Activated gamma-delta T cell treated with Interleukin-2 at 50 U/mL for 16 hours (primary cell): ENCODE data around the gene SH2D3C.
"Not testable (repeated sequence)": the region's sequence is repeated elsewhere in the genome, so short reads cannot be mapped to it uniquely, and the experiment has no call there.

Experiments
- DNase-seq: peaks from one replicate; pipeline ENCODE4 v3.0.0-alpha.2; 2020

Gene SH2D3C

GRCh38 chr9:127783111-127784008 is 4.9 kb upstream of the SH2D3C start:
- peak; percentile 81 for DNase-seq

DNA sequence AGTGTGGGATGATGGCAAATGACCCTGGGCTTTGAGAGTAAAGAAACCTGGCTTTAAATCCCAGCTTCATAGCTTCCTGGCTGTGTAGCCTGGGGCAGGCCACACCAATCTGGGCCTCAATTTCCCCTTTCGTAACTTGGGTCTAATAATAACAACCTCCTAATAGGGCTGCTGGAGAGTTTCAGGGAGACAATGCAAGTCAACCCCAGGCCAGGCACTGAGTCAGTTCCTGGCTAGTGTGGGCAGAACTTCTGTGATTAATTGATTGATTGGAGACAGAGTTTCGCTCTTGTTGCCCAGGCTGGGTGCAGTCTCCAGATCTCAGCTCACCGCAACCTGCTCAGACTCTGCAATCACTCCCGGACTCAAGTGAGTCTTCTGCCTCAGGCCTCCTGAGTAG is 3.3 kb upstream of the SH2D3C start:
- DNase-seq: no peak

DNA sequence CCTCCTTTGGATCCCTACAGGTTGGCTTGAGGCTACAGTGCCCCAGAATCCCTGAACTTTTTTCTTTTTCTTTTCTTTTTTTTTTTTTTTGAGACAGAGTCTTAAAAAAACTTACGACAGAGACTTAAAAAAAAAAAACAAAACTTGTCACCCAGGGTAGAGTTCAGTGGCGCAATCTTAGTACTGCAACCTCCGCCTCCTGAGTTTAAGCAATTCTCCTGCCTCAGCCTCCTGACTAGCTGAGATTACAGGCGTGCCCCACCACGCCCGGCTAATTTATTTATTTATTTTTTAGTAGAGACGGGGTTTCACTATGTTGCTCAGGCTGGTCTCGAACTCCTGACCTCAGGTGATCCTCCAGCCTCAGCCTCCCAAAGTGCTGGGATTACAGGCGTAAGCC is 2.4 kb upstream of the SH2D3C start:
- not testable (repeated sequence) for DNase-seq

- DNase-seq: no peak
These were observed 1.8 kb upstream of the SH2D3C start for GRCh38 chr9:127780126-127780885.

DNA sequence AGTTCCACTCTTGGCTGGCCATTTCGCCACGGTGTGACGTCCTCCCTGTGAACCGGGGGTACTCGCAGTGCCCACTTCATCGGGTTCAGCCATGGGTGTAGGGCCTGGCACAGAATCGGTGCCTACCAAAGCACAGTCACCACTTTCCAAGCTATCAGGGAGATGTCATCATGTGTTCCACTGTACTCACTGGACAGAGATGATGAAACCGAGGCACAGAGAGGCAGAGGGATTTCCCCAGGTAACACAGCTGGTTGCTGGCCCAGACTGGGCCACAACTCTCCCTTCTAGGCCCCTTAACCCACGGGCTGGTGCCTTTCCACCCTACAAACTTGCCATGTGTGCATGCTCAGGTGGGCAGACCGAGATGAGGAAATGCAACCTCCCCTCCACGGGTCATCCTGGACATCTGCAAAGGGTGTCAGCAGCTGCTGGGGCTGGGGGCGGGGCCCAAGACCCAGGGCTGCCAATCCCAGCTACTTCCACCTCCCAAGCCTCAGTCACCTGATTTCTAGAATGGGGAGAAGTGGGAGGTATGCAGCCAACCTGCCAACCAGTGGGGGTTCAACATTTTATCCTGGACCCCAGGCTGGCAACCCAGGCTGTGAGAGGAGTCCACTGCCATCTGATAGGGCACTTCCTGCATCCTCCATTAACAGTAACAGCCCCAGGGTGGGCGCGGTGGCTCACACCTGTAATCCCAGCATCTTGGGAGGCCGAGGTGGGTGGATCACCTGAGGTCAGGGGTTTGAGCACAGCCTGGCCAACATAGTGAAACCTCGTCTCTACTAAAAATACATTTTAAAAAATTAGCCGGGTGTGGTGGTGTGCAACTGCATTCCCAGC is 893 bp upstream of the SH2D3C start:
- DNase-seq: peak; percentile 35

DNA sequence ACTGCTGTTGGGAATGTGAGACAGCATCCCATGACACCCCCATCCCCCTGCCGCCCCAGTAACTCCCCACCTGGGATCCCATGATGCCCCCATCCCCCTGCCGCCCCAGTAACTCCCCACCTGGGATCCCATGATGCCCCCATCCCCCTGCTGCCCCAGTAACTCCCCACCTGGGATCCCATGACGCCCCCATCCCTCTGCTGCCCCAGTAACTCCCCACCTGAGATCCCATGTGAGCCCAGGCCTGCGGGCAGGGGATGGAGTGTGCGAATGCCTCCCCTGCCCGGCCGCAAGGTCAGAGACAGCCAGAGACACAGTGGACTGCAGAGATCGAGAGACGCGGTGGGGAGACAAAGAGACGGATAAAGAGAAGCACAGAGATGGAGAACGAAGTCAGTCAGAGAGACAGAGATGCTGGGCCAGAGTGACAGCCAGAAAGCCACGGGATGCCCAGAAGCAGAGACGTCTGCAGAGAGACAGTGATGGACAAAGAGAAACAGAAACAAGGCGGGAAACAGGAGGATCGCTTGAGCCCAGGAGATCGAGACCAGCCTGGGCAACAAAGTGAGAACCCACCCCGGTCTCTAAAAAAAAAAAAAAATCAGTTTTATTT is 992 bp downstream of the SH2D3C start:
- no peak for DNase-seq

GRCh38 chr9:127776924-127777289 is 1.6 kb downstream of the SH2D3C start:
- no peak for DNase-seq

DNA sequence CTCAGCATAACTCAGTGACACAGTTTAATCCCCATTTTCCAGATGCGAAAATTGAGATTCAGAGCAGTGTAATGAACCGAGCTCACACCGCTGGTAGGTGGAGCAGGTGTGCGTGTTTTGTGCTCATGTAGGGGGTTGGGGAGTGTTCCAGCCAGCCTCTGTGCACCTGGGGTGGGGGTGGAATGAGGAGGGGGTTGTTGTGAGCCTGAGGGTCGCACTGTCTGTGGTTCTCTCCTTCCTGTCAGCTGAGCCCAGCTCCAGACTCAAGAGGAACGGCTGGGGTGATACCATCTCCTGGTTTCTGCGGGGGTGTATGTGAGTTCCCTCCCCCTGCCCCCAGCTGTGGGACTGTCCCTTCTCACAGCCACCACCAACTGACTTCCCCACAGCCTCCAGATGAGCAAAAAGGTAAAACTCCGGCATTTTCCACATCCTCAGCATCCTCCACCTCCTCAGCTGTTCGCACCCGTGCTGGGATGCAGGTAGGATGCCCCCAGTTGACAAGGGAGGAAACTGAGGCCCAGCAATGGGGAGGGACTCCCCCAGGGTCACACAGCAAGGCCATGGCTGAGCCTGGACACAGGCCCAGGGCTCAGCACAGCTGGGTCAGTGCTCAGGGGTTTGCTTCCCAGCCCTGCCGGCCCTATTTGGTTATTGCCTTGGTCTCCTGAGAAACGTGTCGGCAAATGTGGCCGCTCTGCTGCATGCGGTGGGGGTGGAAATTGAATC is 2.1 kb downstream of the SH2D3C start:
- peak; percentile 81 for DNase-seq

DNA sequence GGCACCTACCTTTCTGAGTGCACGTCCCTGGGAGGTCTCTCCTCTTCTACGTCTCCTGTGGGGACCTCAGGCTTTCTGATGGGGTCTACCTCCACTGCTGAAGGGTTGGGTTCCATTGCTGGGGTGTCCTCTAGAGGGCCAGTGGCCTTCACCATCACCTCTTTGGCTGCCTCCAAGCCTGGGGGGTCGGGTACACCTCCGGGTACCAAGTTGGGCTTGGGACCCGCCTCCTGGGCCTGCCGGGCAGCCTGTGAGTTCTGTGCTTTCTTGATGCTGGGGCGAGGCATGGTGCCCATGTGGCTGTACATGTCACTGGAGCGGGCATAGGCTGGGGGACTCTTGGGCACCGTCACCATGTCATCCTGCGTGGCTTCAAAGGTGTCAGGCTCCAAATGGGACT is 4.5 kb downstream of the SH2D3C start:
- DNase-seq: no peak

DNA sequence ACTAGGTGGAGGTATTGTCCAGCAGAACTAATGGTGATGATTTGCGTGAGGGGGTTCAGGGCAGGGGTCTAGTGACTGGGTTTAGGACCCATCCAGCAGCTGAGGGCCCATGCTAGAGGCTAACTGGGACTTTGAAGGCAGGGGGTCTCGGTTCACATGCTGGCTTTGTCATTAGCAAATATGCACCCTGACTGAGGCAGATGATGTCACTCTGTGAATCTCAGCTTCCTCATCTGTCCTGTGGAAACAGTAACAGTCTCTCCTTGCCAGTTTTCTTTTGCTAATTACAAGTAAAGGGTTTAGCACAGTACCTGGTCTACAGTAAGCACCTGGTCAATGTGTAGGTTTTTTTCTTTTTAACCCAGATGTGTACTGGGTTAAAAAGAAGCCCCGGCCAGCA is 5.2 kb downstream of the SH2D3C start:
- no peak for DNase-seq

GRCh38 chr9:127772603-127773002 is 5.9 kb downstream of the SH2D3C start:
- no peak for DNase-seq

DNA sequence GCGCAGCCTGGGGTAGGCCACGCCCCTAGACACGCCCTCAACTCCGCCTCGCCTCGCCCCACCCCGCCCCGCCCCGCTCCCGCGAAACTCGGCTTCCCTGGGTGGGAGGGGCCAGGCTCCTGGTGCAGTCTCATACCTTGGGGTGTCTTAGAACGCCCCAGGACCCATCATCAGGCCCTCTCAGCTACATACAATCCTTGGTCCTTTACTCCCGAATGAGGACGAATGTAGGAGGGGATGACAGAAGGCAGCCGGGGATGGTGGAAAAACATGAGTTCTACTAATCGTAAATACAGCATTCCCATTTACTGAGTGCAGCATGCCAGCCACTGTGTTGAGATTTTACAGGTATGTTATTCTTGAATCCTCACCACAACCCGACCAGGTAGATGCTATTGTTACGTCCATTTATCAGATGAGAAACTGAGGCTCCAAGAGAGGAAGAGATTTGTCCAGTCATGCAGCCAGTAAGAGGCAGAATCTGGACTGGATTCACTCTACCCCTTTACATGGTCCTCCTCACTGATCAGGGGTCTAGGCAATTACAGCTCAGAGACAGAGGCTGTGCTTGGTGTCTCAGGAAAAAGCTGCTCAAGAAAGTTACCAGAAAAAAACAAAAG is 6.8 kb downstream of the SH2D3C start:
- no peak for DNase-seq

DNA sequence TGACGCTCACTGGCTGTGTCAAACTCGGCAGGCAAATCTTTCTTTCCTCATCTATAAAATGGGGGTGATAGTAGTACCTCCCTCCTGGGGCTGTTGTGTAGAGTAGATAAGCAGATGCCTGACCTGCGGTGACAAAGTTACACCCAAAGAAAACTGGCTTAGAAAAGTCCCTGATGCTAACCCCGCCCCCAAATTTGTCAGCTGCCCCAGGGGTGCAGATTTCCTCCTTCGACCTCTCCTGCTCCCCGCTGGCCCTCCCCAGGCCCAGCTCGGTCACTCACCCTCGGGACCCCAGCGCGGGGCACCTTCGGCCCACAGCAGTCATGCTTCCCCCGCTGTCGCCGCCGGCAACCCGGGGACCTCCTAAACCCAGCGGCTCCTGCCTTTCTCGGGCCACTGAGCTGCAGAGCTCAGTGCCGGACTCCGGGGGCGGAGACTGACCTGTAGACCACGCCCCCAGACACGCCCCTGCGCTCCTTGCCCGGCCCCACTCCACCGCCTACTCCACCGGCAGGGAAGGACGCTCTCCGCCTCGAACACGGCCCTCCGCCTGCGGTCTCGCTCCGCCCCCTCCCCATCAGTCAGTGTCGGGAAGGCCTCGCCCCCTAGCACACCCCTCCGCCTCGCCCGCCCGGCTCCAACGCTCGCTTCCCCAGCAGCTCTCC is 7.4 kb downstream of the SH2D3C start:
- DNase-seq: peak; percentile 90

GRCh38 chr9:127770583-127770904 is 7.9 kb downstream of the SH2D3C start:
- no peak for DNase-seq

- no peak for DNase-seq
These were observed 8.4 kb downstream of the SH2D3C start for GRCh38 chr9:127769929-127770582.

DNA sequence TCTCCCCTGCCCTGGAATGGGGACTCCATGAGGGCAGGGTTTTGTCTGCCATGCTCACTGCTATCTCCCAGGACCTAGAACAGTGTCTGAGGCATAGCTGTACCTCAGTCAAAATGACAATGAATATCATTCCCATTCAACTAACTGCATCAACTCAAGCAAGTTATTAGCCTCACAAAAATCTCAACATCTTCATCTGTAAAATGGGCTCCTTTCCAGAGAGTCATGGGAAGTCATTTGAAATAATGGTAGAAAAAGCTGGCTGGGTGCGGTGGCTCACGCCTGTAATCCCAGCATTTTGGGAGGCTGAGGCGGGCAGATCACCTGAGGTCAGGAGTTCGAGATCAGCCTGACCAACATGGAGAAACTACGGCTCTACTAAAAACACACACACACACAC is 9.4 kb downstream of the SH2D3C start:
- DNase-seq: no peak

DNA sequence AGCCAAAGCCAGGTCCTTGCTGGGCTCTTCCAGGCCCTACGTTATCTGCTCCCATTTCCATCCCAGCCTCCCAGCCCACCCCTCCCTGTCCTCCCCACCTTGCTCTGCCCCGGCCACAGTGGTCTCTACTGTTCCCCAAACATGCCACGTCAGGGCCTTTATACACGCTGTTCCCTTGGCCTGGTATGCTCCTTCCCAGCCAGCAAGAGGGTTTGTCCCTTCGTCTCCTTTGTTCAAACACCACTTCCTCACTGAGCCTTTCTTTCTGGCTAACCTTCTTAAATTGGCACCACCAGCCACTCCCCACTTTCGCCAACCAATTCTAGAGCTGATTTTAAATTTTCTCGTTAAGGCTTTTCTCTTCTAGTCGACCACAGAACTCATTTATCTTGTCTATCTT is 9.8 kb downstream of the SH2D3C start:
- DNase-seq: no peak

DNA sequence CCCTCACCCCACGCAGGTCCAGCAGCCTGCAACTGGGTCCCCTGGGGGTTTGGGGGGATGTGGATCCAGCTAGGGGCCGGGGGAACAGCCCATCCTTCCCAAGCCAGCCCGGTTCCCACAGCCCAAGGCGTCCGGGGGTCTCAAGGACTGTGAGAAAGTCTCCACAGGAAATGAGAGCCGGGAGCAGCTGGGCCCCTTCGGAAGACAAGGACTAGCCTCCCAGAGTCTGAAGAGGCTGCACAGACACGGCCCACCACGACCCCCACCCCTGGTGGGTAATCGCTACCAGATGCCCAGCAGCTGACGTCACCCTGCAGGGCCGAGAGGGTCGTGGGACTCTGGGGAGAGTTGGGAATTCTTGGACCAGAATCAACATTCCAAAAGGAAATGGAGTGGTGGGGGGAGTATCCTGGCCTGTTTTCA is 10.5 kb downstream of the SH2D3C start:
- DNase-seq: no peak

DNA sequence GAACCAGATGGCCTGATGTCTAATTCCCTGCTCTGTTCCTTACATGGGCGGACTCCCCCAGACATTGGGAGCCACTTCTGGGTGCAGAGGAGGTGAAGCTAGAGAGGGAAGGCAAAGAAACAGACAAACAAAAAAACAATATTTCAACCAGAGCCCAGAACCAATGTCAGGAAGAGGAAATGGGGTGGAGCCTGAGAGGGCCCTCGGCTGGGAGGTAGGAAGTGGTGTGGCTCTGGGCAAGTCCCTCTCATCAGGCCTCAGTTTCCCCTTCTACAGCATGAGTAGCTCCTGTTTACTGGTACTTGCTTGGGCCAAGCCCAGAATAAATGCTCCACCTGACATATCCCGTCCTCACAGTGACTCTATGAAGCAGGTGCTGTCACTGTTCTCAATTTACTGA is 11.1 kb downstream of the SH2D3C start:
- DNase-seq: no peak

DNA sequence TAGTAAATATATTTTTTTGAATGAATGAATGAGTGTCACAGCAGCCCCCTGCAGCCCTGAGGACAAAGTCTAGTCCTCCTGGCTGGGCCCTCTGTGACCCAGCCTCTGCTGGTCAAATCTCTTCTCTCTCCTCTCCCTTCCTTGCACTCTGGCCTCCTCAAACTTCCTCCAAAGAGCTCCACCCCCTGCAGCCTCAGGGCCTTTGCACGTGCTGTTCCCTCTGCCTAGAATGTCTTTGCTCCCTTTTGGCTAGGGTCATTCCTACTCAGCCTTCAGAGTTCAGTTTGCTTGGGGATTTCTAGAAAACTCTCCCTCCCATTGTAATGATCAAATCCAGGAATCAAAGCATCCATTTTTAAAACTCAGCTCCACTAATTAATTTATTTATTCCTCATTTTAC is 13.0 kb downstream of the SH2D3C start:
- no peak for DNase-seq

DNA sequence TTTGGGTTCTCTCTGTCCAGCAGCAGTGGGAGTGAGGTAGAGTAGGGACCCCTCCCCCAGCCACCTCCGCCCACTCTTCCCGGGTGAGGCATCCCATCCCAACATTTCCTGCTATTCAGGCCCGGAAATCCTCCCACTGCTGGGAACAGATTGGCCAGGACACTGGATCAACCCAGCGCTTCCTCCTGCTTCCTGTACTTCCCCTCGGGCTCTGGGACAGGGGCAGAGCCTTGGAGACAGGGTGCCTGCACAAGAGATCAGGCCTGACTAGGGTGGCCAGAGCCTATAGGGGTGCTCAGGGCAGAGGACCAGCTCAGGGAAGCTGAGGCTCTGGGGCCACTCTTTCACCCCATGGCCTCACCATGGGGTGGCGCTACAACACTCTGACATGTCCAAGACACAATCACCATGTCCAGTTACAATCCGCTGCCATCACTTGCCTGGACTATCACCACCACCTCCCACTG is 14.5 kb downstream of the SH2D3C start:
- no peak for DNase-seq
